Measurements from ENCODE around the gene DUSP11. TPM values are rescaled to one million over a fixed set of nuclear protein-coding genes. Genes with fewer than 3 reads are reported as not detected.
"Not testable (repeated sequence)": the region's sequence is repeated elsewhere in the genome, so short reads cannot be mapped to it uniquely, and the experiment has no call there.

The DUSP11 gene
- total RNA-seq, 1 donor, result 32.9 TPM

- Histone ChIP-seq H4K20me1 (ENCODE audit: insufficient read depth, low read length) (peaks cover 13% of the 10 kb centered on the region), H2AFZ (ENCODE audit: low read length) (peak overlapping the region; percentile 98), H3K4me3 (ENCODE audit: insufficient read depth, low read length) (peak overlapping the region; percentile 96), H3K4me1 (ENCODE audit: insufficient read depth, low read length) (peaks cover 23% of the 10 kb centered on the region), H3K4me2 (ENCODE audit: insufficient read depth, low read length) (peak overlapping the region; percentile 64), H3K27me3 (ENCODE audit: insufficient read depth, low read length) (no peaks in the 10 kb centered on the region), H3K36me3 (ENCODE audit: insufficient read depth, low read length) (peaks cover 17% of the 10 kb centered on the region), H3K79me2 (ENCODE audit: insufficient read depth, low read length) (peaks cover 38% of the 10 kb centered on the region), H3K9me3 (ENCODE audit: low read depth, low read length) (no peaks in the 10 kb centered on the region), H3K27ac (ENCODE audit: low read depth, low read length) (no peak overlapping the region)
- no peak for DNase-seq (ENCODE audit: insufficient read length, low spot score, missing footprints)
- TF ChIP-seq CTCF (IDR thresholded peaks at IDR 0.05; ENCODE audit: extremely low read depth, low read depth, low read length), result no peak
Measured at GRCh38 chr2:73780237-73780582, 307 bp upstream of the DUSP11 start.

- Histone ChIP-seq H3K4me3 (ENCODE audit: insufficient read depth, low read length) (peak overlapping the region; percentile 96), H2AFZ (ENCODE audit: low read length) (peak overlapping the region; percentile 98), H3K36me3 (ENCODE audit: insufficient read depth, low read length) (peaks cover 29% of the 10 kb centered on the region), H3K79me2 (ENCODE audit: insufficient read depth, low read length) (peaks cover 42% of the 10 kb centered on the region), H3K4me1 (ENCODE audit: insufficient read depth, low read length) (peaks cover 23% of the 10 kb centered on the region), H3K4me2 (ENCODE audit: insufficient read depth, low read length) (peak overlapping the region; percentile 98), H3K27ac (ENCODE audit: low read depth, low read length) (peak overlapping the region; percentile 94), H4K20me1 (ENCODE audit: insufficient read depth, low read length) (peaks cover 21% of the 10 kb centered on the region)
- peak; percentile 49 for DNase-seq (ENCODE audit: insufficient read length, low spot score, missing footprints)
- not testable (repeated sequence) for H3K9me3 ChIP-seq (ENCODE audit: low read depth, low read length); H3K27me3 ChIP-seq (ENCODE audit: insufficient read depth, low read length)
Measured at GRCh38 chr2:73778867-73779466, 936 bp downstream of the DUSP11 start.

GRCh38 chr2:73776869-73777519 lies 2.9 kb downstream of the DUSP11 start:
- no peak overlapping the region for H2AFZ ChIP-seq (ENCODE audit: low read length)
- peaks cover 21% of the 10 kb centered on the region for H4K20me1 ChIP-seq (ENCODE audit: insufficient read depth, low read length)
- no peaks in the 10 kb centered on the region for H3K9me3 ChIP-seq (ENCODE audit: low read depth, low read length)
- peak overlapping the region; percentile 41 for H3K27ac ChIP-seq (ENCODE audit: low read depth, low read length)
- peak overlapping the region; percentile 7 for H3K4me2 ChIP-seq (ENCODE audit: insufficient read depth, low read length)
- H3K4me1 ChIP-seq (ENCODE audit: insufficient read depth, low read length), result peaks cover 23% of the 10 kb centered on the region
- peaks cover 56% of the 10 kb centered on the region for H3K79me2 ChIP-seq (ENCODE audit: insufficient read depth, low read length)
- H3K27me3 ChIP-seq (ENCODE audit: insufficient read depth, low read length), result no peaks in the 10 kb centered on the region
- TF ChIP-seq CTCF (IDR thresholded peaks at IDR 0.05; ENCODE audit: extremely low read depth, low read depth, low read length), result no peak
- DNase-seq (ENCODE audit: insufficient read length, low spot score, missing footprints), result no peak
- peaks cover 49% of the 10 kb centered on the region for H3K36me3 ChIP-seq (ENCODE audit: insufficient read depth, low read length)
- no peak overlapping the region for H3K4me3 ChIP-seq (ENCODE audit: insufficient read depth, low read length)

GRCh38 chr2:73776381-73776780 lies 3.5 kb downstream of the DUSP11 start:
- no peak for DNase-seq (ENCODE audit: insufficient read length, low spot score, missing footprints)
- H3K36me3 ChIP-seq (ENCODE audit: insufficient read depth, low read length), result peaks cover 49% of the 10 kb centered on the region
- no peaks in the 10 kb centered on the region for H3K9me3 ChIP-seq (ENCODE audit: low read depth, low read length)
- H3K79me2 ChIP-seq (ENCODE audit: insufficient read depth, low read length), result peaks cover 56% of the 10 kb centered on the region
- H3K4me3 ChIP-seq (ENCODE audit: insufficient read depth, low read length), result no peak overlapping the region
- peaks cover 21% of the 10 kb centered on the region for H4K20me1 ChIP-seq (ENCODE audit: insufficient read depth, low read length)
- H3K27ac ChIP-seq (ENCODE audit: low read depth, low read length), result no peak overlapping the region
- H2AFZ ChIP-seq (ENCODE audit: low read length), result no peak overlapping the region
- H3K4me1 ChIP-seq (ENCODE audit: insufficient read depth, low read length), result peaks cover 23% of the 10 kb centered on the region
- no peak for TF ChIP-seq CTCF (IDR thresholded peaks at IDR 0.05; ENCODE audit: extremely low read depth, low read depth, low read length)
- H3K27me3 ChIP-seq (ENCODE audit: insufficient read depth, low read length), result no peaks in the 10 kb centered on the region
- H3K4me2 ChIP-seq (ENCODE audit: insufficient read depth, low read length), result no peak overlapping the region

All from osteoblast (primary cell).